Bronchus fibroblast of lung (primary cell): ENCODE measurements around the gene EXPH5. TPM values are rescaled to one million over a fixed set of nuclear protein-coding genes. Genes with fewer than 3 reads are reported as not detected.

Experiments
- total RNA-seq: library from RNA; depleted of rRNA; stranded (reverse); fragments of >200 nt; gene quantifications from 2 replicates; pipeline ENCODE4 v1.2.3, GENCODE V29; 2015

The EXPH5 gene
- 0.50 and 0.59 TPM in 2 replicates for total RNA-seq

GRCh38 chr11:108593214-108593922 lies at the start of gene EXPH5:
EXPH5 (minus strand) TSS chr11:108593768; CDS start chr11:108593536, 232 bp downstream.

GRCh38 chr11:108498046-108498815 lies 95.3 kb downstream of the EXPH5 start, which contains the start of gene POGLUT3:
POGLUT3 (minus strand) TSS chr11:108498384; CDS start chr11:108498366, 18 bp downstream.

DNA sequence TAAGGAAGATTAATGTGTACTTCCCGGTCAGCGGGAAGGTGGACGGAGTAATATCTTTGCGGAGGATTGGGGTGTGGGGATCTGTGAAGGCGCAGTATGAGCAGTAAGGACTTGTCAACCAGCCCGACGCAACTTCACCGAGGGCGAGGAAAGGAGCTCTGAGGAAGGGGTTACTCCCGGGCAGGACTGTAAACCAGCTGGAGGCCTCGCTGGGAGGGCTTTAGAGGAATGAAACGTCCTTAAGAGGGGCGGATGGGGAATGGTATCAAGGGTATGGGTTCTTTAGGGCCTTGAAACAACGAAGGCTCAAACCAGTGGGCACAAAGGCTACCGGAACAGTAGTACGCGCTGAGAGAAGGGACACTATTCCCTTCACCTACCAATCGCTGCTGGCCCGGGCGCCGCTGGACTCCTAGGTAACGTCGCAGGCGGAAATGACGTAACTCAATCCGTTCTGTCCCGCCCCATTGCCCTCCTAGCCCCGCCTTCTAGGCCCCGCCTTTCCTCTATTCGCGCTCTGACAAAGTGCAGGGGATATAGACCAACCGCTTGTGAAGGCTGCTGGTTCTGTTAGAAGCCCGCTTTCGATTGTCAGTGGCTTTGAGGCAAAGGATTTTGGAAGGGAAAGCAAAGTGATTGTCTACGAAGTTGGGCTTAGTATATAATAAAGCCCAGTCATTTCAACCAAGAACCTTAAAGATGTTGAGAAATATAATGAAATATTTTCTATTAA lies 126.3 kb downstream of the EXPH5 start, which contains the start of gene C11orf65:
Gene C11orf65, minus strand, starts transcription at position 439 of the 733 bp plus-strand sequence. CDS start 5,970 bp downstream, outside the sequence.

Other genes with a start within 250 kb of the EXPH5 start
- 0.34 and 0.89 TPM in 2 replicates for gene C11orf65, start 126.2 kb downstream of the EXPH5 start, total RNA-seq
- gene POGLUT3, start 95.4 kb downstream of the EXPH5 start, total RNA-seq, result 32.4 and 33.0 TPM in 2 replicates
- gene DDX10, start 71.3 kb upstream of the EXPH5 start, total RNA-seq, result 20.7 and 24.7 TPM in 2 replicates